HUDEP-2 (cell line): Measurements from ENCODE around the gene MARVELD3.
"Not testable (repeated sequence)": the region's sequence is repeated elsewhere in the genome, so short reads cannot be mapped to it uniquely, and the experiment has no call there.

Experiments
- DNase-seq, 76 experiments: peaks; one replicate each; lab custom pipeline; 2025; ENCODE audit not compliant: unreplicated experiment in 76 of 76; lab: John Stamatoyannopoulos, UW

MARVELD3 gene

GRCh38 chr16:71626018-71626857, at the start of gene MARVELD3:
TSS of gene MARVELD3 (plus strand) at chr16:71626184. CDS start at chr16:71626230, 46 bp downstream.
- DNase-seq, result peak in 9 of 76 experiments; percentile 2 to 17 (median 9)

GRCh38 chr16:71576971-71577370, 49.0 kb upstream of the MARVELD3 start, which contains the start of gene TAT:
TSS of gene TAT (minus strand) at chr16:71577092. CDS start at chr16:71576415, 677 bp downstream.
- no peak for DNase-seq

GRCh38 chr16:71582553-71582848, 43.5 kb upstream of the MARVELD3 start:
- not testable (repeated sequence) for DNase-seq

- DNase-seq, result no peak
Observed at GRCh38 chr16:71584543-71585317, 41.3 kb upstream of the MARVELD3 start.

GRCh38 chr16:71585318-71585703, 40.7 kb upstream of the MARVELD3 start:
- DNase-seq, result no peak

GRCh38 chr16:71589334-71589733, 36.6 kb upstream of the MARVELD3 start:
- DNase-seq, result not testable (repeated sequence)

- DNase-seq, result not testable (repeated sequence)
Observed at GRCh38 chr16:71590071-71590470, 35.9 kb upstream of the MARVELD3 start.

GRCh38 chr16:71590584-71590983, 35.4 kb upstream of the MARVELD3 start:
- no peak for DNase-seq

GRCh38 chr16:71591917-71592316, 34.1 kb upstream of the MARVELD3 start:
- no peak for DNase-seq

- DNase-seq, result no peak
Observed at GRCh38 chr16:71593048-71593999, 32.7 kb upstream of the MARVELD3 start.

- no peak for DNase-seq
Observed at GRCh38 chr16:71594000-71594646, 31.9 kb upstream of the MARVELD3 start.

- not testable (repeated sequence) for DNase-seq
Observed at GRCh38 chr16:71595340-71595826, 30.6 kb upstream of the MARVELD3 start.

- not testable (repeated sequence) for DNase-seq
Observed at GRCh38 chr16:71598426-71598825, 27.6 kb upstream of the MARVELD3 start.

GRCh38 chr16:71600822-71601221, 25.2 kb upstream of the MARVELD3 start:
- no peak for DNase-seq

- DNase-seq, result no peak
Observed at GRCh38 chr16:71609066-71609465, 16.9 kb upstream of the MARVELD3 start.

GRCh38 chr16:71610447-71610846, 15.5 kb upstream of the MARVELD3 start:
- no peak for DNase-seq

GRCh38 chr16:71610936-71611871, 14.8 kb upstream of the MARVELD3 start:
- DNase-seq, result peak in 64 of 76 experiments; percentile 2 to 76 (median 44)

- not testable (repeated sequence) for DNase-seq
Observed at GRCh38 chr16:71614956-71615355, 11.0 kb upstream of the MARVELD3 start.

- DNase-seq, result no peak
Observed at GRCh38 chr16:71618429-71618828, 7.6 kb upstream of the MARVELD3 start.
